IPS DF 19.7 (cell line): ENCODE measurements around the gene STPG1.
"Not testable (repeated sequence)": the region's sequence is repeated elsewhere in the genome, so short reads cannot be mapped to it uniquely, and the experiment has no call there.

ENCODE experiments used
- DNase-seq: peaks from one replicate; pipeline ENCODE4 v3.0.0-alpha.2; 2013; ENCODE audit warnings: low read depth, low spot score

STPG1 gene, protein sequence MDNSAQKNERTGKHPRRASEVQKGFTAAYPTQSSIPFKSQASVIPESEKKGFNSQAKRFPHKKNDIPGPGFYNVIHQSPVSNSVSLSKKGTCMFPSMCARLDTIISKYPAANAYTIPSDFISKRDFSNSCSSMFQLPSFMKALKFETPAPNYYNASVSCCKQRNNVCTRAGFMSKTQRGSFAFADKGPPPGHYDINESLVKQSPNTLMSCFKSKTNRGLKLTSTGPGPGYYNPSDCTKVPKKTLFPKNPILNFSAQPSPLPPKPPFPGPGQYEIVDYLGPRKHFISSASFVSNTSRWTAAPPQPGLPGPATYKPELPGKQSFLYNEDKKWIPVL

GRCh38 chr1:24413350-24414163 lies at the start of gene STPG1:
TSS of gene STPG1 (minus strand) at chr1:24413782. CDS start at chr1:24401388, 12,394 bp downstream.
- DNase-seq = no peak

DNA sequence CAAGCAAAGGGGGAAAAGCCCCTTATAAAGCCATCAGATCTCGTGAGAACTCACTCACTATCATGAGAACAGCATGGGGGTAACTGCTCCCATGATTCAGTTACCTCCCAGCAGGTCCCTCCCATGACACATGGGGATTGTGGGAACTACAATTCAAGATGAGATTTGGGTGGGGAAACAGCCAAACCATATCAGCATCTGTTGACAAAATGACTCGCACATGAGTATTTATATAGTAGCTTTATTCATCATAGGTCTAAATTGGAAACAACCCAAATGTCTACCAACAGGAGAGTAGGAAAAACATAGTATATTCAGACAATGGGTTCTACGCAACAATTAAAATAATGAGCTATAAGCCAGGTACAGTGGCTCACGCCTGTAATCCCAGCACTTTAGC lies 48.5 kb upstream of the STPG1 start:
- DNase-seq = not testable (repeated sequence)

- DNase-seq = no peak
Measured at GRCh38 chr1:24459551-24460266, 46.1 kb upstream of the STPG1 start.

DNA sequence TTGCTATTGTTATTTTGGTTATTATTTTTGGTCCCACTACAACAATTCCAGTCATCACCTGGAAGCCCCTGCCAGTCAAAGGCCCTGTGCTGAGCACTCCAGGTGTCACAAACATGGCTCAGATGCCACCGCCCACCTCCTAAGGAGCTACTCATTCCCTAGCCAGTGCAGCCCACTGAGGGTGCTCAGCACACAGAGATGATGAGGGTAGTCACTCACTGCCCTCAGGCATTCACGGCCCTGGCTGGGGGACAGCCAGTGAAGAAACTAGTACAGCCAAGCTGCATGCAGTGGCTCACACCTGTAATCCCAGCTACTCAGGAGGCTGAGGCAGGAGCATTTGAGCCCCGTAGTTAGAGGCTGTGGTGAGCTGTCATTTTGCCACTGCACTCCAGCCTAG lies 44.3 kb upstream of the STPG1 start:
- no peak for DNase-seq

DNA sequence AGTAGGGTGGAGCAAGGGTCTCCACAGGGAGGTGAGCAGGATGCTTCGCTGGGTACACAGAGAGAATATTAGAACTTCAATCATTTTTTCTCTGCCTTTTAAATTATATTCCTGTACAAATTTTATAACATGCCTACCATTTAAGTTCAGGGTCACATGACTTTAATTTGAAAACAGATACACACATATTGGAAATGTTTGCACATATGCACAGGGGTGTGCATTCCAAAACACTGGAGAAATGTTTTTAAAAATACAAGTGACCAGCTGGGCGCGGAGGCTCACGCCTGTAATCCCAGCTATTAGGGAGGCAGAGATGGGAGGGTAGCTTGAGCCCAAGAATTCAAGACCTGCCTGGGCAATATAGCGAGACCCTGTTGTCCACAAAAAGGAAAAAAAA lies 41.7 kb upstream of the STPG1 start:
- no peak for DNase-seq

DNA sequence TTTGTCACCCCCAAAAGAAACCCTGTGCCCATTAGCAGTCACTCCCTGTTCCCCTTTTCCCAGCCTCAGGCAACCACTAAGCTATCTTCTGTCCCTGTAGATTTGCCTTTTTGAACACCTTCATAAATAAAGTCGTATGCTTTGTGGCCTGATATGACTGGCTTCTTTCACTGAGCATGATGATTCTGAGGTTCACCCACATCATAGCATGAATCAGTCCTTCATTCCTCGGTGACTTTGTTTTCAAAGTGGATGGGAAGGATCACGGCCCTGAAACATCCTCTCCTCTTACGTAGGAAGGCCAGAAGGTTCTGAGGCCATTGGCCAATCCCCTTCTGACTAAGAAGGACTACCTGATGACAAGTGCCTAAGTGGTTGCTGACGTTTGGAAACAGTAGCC lies 41.1 kb upstream of the STPG1 start:
- no peak for DNase-seq

DNA sequence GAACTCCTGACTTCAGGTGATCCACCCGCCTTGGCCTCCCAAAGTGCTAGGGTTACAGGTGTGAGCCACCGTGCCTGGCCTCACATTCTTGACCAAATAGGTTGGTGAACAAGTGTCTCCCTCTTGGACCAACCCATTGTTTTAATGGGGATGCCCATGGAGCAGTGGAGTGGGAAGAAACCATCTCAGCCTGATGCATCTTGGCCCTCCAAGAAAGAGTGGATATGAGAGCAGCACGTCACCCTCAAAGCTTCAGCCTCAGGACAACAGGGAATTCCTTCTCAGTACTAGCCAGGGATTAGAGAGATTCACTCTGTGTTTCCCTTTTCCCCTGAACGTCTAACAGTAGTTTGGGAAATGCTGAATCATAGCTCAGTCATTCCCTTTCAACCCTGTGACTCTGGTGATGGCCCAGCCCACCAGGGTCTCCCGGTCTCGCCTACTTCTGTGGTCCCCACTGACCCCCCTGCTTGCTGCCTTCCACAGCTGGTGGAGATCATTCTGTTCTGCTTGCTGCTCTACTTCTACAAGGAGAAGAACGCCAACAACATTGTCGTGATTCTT lies 39.4 kb upstream of the STPG1 start:
- DNase-seq = no peak

DNA sequence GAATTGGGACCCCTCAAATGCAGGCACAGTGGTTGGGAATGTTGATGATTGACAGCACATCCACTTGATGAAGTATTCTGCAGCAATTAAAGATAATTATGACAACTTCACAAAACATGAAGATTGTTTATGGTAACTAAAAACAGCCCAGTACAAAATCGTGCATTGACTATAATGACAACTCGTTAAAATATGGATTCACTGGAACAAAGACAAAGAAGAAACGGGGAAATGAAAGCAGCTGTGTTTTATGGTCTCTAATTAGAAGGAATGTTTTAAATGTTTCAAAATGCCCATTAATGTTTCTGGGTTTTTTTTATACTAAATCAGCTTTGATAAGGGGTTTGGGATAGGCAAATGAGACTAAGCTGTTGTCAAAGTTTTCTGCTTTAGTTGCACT lies 38.2 kb upstream of the STPG1 start:
- no peak for DNase-seq

- DNase-seq = no peak
Measured at GRCh38 chr1:24450857-24451397, 37.3 kb upstream of the STPG1 start.

- no peak for DNase-seq
Measured at GRCh38 chr1:24450316-24450715, 36.7 kb upstream of the STPG1 start.

DNA sequence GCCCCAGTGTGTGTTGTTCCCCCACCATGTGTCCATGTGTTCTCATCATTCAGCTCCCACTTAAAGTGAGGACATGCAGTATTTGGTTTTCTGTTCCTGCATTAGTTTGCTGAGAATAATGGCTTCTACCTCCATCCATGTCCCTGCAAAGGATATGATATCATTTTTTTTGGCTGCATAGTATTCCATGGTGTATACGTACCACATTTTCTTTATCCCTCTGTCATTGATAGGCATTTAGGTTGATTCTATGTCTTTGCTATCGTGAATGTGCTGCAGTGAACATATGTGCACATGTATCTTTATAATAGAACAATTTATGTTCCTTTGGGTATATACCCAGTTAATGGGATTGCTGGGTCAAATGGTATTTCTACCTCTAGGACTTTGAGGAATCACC lies 32.9 kb upstream of the STPG1 start:
- not testable (repeated sequence) for DNase-seq

- no peak for DNase-seq
Measured at GRCh38 chr1:24443241-24443656, 29.7 kb upstream of the STPG1 start.

DNA sequence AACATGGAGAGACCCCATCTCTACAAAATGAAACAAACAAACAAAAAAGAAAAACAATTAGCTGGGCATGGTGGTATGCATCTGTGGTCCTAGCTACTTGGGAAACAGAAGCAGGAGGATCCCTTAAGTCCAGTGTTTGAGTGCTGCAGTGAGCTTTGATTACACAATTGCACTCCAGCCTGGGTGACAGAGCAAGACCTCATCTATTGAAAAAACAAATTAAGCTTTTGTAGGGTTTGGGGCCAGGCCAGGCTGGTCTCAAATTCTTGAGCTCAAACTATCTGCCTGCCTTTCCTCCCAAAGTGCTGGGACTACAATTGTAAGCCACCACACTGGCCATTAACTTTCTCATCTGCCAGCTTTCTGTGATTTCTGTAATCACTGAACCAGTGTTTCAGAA lies 29.2 kb upstream of the STPG1 start:
- DNase-seq = no peak

DNA sequence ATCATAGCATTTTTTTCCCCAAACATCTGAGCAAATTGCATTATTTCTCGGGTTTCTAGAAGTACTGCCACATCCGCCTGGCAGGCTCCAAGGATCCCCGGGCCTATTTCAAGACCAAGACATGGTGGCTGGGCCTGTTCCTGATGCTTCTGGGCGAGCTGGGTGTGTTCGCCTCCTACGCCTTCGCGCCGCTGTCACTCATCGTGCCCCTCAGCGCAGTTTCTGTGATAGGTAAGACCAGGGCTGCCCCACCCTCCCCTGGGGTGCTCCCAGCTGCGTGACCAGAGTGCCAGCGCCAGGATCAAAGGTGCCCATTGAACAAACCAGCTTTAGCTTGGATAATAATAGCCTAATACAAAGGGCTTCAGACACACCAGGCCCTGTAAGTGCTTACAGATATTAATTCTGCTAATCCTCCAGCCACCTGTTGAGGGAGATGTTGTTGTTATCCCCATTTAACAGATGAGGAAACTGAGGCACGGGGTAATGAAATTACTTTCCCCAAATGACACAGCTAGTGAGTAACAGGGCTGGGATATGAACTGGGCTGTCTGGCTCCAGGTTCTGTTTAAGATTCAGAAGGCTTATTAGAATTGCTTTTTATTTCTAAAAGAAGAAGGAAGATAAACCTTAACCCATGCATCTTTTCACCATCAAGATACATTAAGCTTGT lies 28.6 kb upstream of the STPG1 start:
- DNase-seq = no peak

GRCh38 chr1:24441480-24441879 lies 27.9 kb upstream of the STPG1 start:
- no peak for DNase-seq

- DNase-seq = no peak
Measured at GRCh38 chr1:24440436-24440835, 26.9 kb upstream of the STPG1 start.

DNA sequence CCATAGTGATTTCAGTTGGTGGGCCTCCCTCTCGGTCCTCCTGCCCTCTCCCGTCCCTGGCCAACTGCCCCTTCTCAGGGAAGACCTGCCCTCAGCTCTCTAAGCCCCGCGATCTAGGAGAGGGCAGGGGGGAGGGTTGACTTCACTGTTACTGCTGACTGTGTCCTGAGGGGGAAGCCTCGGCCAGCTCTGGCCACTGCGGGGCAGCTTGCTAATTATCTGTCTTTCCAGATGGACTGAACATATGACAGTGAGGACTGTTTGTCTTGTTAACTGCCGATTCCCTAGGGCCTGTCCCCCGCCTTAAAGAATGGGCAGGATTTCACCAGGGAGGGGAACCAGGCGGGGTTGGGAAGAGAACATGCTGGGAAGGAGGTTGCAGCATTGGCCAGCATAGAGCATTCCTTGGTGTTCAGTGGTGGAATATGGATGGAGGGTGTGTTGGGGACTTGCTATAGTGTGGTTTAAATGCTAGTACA lies 24.9 kb upstream of the STPG1 start:
- no peak for DNase-seq

DNA sequence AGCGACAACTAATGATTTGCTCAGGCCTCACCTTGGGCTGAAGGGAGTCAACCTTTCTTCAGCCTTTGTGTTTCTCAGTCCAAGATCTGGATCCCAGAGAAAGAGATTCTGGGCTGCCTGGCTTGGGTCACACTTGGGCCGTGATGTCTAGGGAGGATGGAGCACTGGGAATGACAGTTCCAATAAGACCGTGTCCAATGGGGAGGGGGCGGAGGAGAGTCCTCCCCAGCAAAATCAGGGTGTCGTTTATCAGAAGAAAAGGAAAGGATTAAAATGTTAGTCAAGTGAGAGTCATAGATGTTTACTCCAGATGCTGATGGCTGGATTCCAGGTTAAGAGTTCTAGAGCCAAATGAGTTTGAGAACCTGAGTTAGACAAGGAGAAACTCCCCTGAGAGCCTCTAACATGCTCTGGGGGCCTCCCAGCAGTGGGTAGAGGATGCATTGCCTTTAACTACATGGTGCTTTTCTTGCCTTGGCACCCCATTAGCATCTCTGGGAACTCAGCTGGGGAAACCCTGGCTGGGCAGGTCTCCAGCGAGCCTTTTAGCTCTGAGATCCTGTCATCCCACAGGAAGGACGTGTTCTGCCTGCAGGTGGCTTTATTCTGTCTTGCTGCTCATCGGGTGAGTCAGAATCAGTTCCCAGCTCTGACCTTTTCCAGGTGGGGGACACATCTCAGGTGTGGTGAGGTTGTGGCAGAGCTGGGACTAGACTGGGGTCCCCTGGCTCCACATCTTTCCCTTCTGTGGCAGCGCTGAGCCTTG lies 24.2 kb upstream of the STPG1 start:
- DNase-seq = no peak

DNA sequence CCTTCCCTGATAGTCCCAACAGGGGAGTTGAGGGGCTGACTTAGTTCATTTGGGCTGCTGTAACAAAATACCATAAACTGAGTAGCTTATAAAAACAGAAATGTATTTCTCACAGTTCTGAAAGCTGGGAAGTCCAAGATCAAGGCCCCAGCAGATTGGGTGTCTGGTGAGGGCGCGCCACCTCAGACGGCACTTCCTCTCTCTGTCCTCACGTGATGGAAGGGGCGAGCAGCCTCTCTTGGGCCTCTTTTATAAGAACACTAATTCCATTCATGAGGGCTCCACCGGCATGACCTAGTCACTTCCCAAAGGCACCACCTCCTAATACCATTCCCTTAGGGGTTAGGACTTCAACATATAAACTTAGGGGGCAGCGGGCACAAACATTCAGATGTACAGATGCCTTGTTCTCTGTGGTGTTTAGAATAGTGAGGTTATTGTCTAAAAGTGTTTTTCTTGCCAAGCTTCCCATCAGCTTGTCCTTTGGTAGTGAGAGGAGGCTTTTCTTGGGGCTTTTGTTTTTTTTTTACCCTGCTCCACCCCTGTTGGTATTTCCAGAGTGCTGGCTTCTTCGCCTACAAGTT lies 22.3 kb upstream of the STPG1 start:
- DNase-seq = no peak

GRCh38 chr1:24427545-24427862 lies 13.9 kb upstream of the STPG1 start:
- DNase-seq = no peak
